ENCODE measurements around the gene HOXD9. TPM values are rescaled to one million over a fixed set of nuclear protein-coding genes. Genes with fewer than 3 reads are reported as not detected.

The HOXD9 gene
- total and polyA plus RNA-seq, 4 experiments from 2014 or later, result not detected

DNA sequence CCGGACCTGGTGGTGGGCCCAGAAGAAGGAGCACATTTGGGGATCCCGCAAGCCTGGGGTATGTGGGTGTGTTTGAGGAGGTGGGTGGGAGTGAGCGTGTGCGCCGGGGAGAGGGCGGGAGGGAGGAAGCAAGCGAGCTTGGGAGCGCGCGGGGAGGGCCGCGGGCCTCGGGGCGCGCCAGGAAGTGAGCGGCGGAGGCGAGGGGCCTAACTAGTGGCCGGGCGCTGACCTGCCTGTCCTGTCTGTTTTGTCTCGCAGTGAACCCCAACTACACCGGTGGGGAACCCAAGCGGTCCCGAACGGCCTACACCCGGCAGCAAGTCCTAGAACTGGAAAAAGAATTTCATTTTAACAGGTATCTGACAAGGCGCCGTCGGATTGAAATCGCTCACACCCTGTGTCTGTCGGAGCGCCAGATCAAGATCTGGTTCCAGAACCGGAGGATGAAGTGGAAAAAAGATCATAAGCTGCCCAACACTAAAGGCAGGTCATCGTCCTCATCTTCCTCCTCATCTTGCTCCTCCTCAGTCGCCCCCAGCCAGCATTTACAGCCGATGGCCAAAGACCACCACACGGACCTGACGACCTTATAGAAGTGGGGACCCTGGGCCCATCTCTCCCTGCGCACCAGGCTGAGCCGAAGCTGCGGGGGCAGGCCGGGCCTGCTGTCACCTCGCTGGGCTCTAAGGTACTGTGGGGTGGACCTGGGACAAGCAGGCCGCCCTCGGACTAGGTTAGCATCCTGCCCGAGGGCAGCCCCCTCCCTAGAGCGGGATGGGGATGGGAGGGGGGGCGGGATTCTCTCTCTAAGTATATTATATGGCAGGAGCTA is 30.0 kb downstream of the HOXD9 start:
- intact Hi-C loops (cut with micrococcal nuclease), result no loop called here
- H3K36me3 ChIP-seq (ENCODE audit: insufficient read depth, low read length), result no peaks in the 10 kb centered on the region
- peaks cover 67 to 73% of the 10 kb centered on the region in 2 donors for H3K27me3 Mint-ChIP-seq

DNA sequence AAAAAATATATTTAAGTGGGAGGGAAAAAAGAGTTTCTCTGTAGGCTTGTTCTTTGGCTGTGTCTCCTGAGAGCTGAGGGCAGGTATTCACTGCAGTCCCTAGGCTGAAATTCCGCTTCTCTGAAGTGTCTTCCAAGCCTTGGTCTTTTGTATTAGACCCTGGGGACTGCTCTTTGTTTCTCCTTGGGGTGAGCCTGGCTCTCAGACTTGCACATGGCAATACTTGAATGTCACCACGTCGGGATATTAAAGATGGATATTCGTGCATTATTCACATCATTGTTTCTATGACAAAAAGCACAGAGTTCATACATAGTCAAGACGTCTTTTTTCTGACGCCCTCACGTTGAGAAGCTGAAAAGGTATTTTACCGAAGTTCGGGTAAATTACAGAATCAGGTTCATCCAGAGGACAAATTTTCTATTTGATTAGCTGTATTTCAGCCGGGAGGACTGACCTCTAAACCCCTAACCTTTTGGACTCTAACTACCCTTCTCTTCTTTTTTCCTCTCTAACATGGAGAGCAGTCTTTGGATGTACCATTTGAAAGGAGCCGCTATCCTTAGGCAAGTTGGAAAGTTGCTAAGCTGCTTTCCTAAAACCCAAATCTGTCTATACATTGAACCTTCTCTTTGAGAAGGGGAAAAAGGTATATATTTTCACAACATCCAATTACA is 32.2 kb downstream of the HOXD9 start:
- peak overlapping the region in 1 of 8 donors; percentile 5 for H3K4me3 Mint-ChIP-seq
- intact Hi-C loops (cut with micrococcal nuclease), result no loop called here
- peaks cover 62 to 65% of the 10 kb centered on the region in 2 donors for H3K27me3 Mint-ChIP-seq
- CTCF ChIA-PET (ENCODE audit: partially characterized antibody), result interaction anchor here (1.1 to 1.4 kb wide), 2 partner anchors 27 to 299 kb away, joined by 3 to 5 read pairs; no protein-coding TSS in a partner anchor
- Histone ChIP-seq H3K9me3 (ENCODE audit: control insufficient read depth in 1 of 2, low read length in 2 of 2) (no peaks in the 10 kb centered on the region), H3K4me1 (ENCODE audit: insufficient read depth, low read length) (peaks cover 6% of the 10 kb centered on the region), H3K4me3 (ENCODE audit: low read length in 2 of 2) (no peak overlapping the region), H3K27me3 (ENCODE audit: insufficient read depth, low read length) (peaks cover 60% of the 10 kb centered on the region), H3K27ac (ENCODE audit: low read depth, low read length) (no peak overlapping the region), H3K36me3 (ENCODE audit: insufficient read depth, low read length) (no peaks in the 10 kb centered on the region)
- POLR2A ChIA-PET (ENCODE audit: partially characterized antibody), result no interaction called here
- H3K27ac Mint-ChIP-seq, result no peak overlapping the region
- peaks cover 0 to 1% of the 10 kb centered on the region in 2 donors for H3K36me3 Mint-ChIP-seq
- DNase-seq, result no peak
- H3K4me1 Mint-ChIP-seq, result peaks cover 6 to 22% (median 10%) of the 10 kb centered on the region in 4 donors
- H3K9me3 Mint-ChIP-seq, result peaks cover 0 to 13% (median 3%) of the 10 kb centered on the region in 8 donors

More for the DNA sequence above, 30.0 kb downstream of the HOXD9 start:
- H3K36me3 Mint-ChIP-seq, result no peaks in the 10 kb centered on the region
- Histone ChIP-seq H3K4me1 (ENCODE audit: insufficient read depth, low read length) (peaks cover 5% of the 10 kb centered on the region), H3K27ac (ENCODE audit: low read depth, low read length) (no peak overlapping the region), H3K9me3 (ENCODE audit: control insufficient read depth in 1 of 2, low read length in 2 of 2) (no peaks in the 10 kb centered on the region), H3K27me3 (ENCODE audit: insufficient read depth, low read length) (peaks cover 69% of the 10 kb centered on the region), H3K4me3 (ENCODE audit: low read length in 2 of 2) (no peak overlapping the region)
- peaks cover 4 to 12% (median 6%) of the 10 kb centered on the region in 4 donors for H3K4me1 Mint-ChIP-seq
- ChIA-PET CTCF (ENCODE audit: partially characterized antibody) (no interaction called here), POLR2A (ENCODE audit: partially characterized antibody) (no interaction called here)
- H3K9me3 Mint-ChIP-seq, result peaks cover 0 to 5% (median under 1%) of the 10 kb centered on the region in 8 donors
- H3K27ac Mint-ChIP-seq, result peak overlapping the region in 1 of 7 donors; percentile 51
- peak overlapping the region in 2 of 8 donors; percentile 13 to 43 for H3K4me3 Mint-ChIP-seq
- no peak for DNase-seq

DNA sequence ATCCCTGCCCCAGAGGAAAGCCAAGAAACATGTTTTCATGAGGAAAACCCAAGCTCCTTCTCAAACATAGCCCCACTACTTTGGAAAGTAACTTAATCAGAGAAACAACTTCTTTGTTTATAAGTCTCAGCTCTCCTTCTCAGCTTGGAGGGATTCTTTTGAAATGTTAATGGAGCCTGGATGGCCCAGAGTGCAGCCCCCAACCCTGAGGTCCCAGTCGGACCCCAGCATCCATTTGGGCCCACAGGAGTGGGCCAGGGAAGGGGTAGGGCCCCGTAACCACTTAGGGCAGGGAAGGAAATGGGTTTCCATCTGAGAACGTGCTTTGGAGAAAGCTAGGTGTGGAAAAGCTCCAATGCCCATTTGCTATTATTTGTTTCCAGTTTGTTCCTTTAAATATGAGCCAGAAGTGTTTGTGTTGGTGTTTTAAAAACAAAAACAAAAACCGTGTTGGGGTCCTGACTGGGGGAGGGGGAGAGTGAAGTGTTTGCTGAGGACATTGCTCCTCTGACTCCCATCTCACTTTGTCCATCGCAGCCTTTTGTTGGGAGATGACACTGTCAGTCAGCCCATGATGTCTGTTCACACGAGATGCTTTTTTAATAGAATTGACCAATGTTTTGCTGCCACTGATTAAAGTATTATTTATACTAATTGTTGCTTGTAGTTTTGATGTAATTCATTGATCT is 33.0 kb downstream of the HOXD9 start:
- Mint-ChIP-seq H3K9me3 (peaks cover 0 to 13% (median 3%) of the 10 kb centered on the region in 8 donors), H3K4me3 (no peak overlapping the region), H3K27ac (peak overlapping the region in 1 of 7 donors; percentile 14), H3K4me1 (peaks cover 6 to 22% (median 7%) of the 10 kb centered on the region in 4 donors), H3K36me3 (peaks cover 0 to 1% of the 10 kb centered on the region in 2 donors), H3K27me3 (peaks cover 54 to 60% of the 10 kb centered on the region in 2 donors)
- H3K27me3 ChIP-seq (ENCODE audit: insufficient read depth, low read length), result peaks cover 62% of the 10 kb centered on the region
- H3K27ac ChIP-seq (ENCODE audit: low read depth, low read length), result no peak overlapping the region
- DNase-seq, result no peak
- ChIA-PET CTCF (ENCODE audit: partially characterized antibody) (interaction anchor here (1.1 to 1.4 kb wide), 2 partner anchors 27 to 299 kb away, joined by 3 to 5 read pairs; no protein-coding TSS in a partner anchor), POLR2A (ENCODE audit: partially characterized antibody) (no interaction called here)
- no peaks in the 10 kb centered on the region for H3K36me3 ChIP-seq (ENCODE audit: insufficient read depth, low read length)
- no peak overlapping the region for H3K4me3 ChIP-seq (ENCODE audit: low read length in 2 of 2)
- peaks cover 6% of the 10 kb centered on the region for H3K4me1 ChIP-seq (ENCODE audit: insufficient read depth, low read length)
- intact Hi-C loops (cut with micrococcal nuclease), result no loop called here
- no peaks in the 10 kb centered on the region for H3K9me3 ChIP-seq (ENCODE audit: control insufficient read depth in 1 of 2, low read length in 2 of 2)

DNA sequence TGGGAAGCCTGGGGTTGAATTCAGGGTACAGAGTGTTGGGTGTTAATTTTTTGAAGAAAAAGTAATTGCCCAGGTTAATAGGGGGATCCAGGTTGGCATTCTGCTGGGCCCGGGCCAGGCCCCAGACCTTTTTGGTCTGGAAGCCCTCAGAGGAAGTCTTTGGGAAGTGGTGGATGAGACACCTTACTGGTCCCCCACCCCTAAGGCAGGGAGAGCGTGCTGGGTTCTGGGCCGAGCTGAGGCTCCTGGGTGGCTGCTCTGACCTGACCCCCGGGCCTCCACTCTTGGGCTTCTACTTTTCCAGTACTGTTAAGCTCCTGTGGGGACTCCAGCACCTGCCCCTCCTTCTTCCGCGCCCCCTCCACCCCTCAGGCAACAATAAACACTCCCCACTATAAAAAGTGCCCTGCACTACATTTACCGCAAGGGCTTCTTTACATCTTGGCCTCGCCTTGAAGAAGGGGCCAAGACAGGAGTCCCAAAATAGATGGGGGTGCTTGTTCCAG is 33.8 kb downstream of the HOXD9 start:
- peak overlapping the region in 1 of 8 donors; percentile 64 for H3K4me3 Mint-ChIP-seq

DNA sequence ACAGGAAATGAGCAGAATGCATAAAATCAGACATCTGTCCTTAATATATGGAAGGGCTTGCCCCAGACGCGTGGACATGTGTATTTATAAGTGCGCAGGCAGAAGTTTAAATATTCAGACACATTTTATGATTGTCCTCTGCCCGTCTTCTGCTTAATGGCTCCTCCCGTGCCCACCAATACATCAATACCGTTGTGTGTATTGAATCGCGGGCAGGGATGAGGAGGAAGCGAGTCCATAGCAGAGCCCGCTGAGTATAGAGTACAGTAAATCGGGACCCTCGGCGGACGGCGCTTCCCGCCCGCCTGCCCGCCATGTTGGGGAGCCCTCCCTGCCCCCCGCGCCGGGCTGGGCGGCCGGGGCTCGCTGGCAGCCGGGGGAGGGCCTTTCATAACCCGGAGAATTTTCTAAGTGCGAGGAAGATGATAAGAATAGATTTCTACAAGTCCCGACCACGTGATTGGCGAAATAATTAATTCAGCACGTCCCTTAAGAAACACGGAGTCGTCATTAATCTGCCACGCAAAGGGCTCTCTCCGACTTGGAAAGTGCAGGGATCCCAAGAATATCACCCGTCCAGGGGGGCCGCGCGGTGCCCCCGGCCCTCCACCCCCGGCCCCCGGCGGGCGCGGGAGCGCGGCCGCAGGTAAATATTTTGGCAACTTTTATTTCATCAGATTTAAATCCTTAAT is 34.4 kb downstream of the HOXD9 start, which contains the start of gene HOXD3:
Gene HOXD3 (plus strand): TSS at position 501 of the 692 bp plus-strand sequence. CDS start 11,808 bp downstream, outside the sequence.
- Mint-ChIP-seq H3K27me3 (peaks cover 56 to 63% of the 10 kb centered on the region in 2 donors), H3K4me1 (peaks cover 6 to 25% (median 8%) of the 10 kb centered on the region in 4 donors), H3K9me3 (peaks cover 0 to 17% (median 2%) of the 10 kb centered on the region in 8 donors), H3K4me3 (peak within 1 kb of the TSS in 6 of 8 donors; percentile 7 to 69 (median 32)), H3K36me3 (peaks cover 0 to 1% of the 10 kb centered on the region in 2 donors), H3K27ac (peak within 1 kb of the TSS in 3 of 7 donors; percentile 5 to 75 (median 34))
- no peak within 1 kb of the TSS for H3K27ac ChIP-seq (ENCODE audit: low read depth, low read length)
- H3K9me3 ChIP-seq (ENCODE audit: control insufficient read depth in 1 of 2, low read length in 2 of 2), result no peaks in the 10 kb centered on the region
- H3K36me3 ChIP-seq (ENCODE audit: insufficient read depth, low read length), result no peaks in the 10 kb centered on the region
- no peak for DNase-seq
- intact Hi-C loops (cut with micrococcal nuclease), result no loop called here
- CTCF ChIA-PET (ENCODE audit: partially characterized antibody), result no interaction called here
- H3K4me1 ChIP-seq (ENCODE audit: insufficient read depth, low read length), result peaks cover 6% of the 10 kb centered on the region
- no peak within 1 kb of the TSS for H3K4me3 ChIP-seq (ENCODE audit: low read length in 2 of 2)
- POLR2A ChIA-PET (ENCODE audit: partially characterized antibody), result no interaction called here
- peaks cover 55% of the 10 kb centered on the region for H3K27me3 ChIP-seq (ENCODE audit: insufficient read depth, low read length)

More for the DNA sequence above, 33.8 kb downstream of the HOXD9 start:
- Histone ChIP-seq H3K9me3 (ENCODE audit: control insufficient read depth in 1 of 2, low read length in 2 of 2) (no peaks in the 10 kb centered on the region), H3K27ac (ENCODE audit: low read depth, low read length) (no peak overlapping the region), H3K4me1 (ENCODE audit: insufficient read depth, low read length) (peaks cover 6% of the 10 kb centered on the region), H3K36me3 (ENCODE audit: insufficient read depth, low read length) (no peaks in the 10 kb centered on the region), H3K27me3 (ENCODE audit: insufficient read depth, low read length) (peaks cover 54% of the 10 kb centered on the region), H3K4me3 (ENCODE audit: low read length in 2 of 2) (no peak overlapping the region)
- Mint-ChIP-seq H3K36me3 (peaks cover 0 to 1% of the 10 kb centered on the region in 2 donors), H3K4me1 (peaks cover 6 to 25% (median 8%) of the 10 kb centered on the region in 4 donors), H3K27ac (peak overlapping the region in 1 of 7 donors; percentile 27), H3K27me3 (peaks cover 53 to 59% of the 10 kb centered on the region in 2 donors), H3K9me3 (peaks cover 0 to 17% (median 1%) of the 10 kb centered on the region in 8 donors)
- ChIA-PET POLR2A (ENCODE audit: partially characterized antibody) (no interaction called here), CTCF (ENCODE audit: partially characterized antibody) (no interaction called here)
- no peak for DNase-seq
- intact Hi-C loops (cut with micrococcal nuclease), result no loop called here

DNA sequence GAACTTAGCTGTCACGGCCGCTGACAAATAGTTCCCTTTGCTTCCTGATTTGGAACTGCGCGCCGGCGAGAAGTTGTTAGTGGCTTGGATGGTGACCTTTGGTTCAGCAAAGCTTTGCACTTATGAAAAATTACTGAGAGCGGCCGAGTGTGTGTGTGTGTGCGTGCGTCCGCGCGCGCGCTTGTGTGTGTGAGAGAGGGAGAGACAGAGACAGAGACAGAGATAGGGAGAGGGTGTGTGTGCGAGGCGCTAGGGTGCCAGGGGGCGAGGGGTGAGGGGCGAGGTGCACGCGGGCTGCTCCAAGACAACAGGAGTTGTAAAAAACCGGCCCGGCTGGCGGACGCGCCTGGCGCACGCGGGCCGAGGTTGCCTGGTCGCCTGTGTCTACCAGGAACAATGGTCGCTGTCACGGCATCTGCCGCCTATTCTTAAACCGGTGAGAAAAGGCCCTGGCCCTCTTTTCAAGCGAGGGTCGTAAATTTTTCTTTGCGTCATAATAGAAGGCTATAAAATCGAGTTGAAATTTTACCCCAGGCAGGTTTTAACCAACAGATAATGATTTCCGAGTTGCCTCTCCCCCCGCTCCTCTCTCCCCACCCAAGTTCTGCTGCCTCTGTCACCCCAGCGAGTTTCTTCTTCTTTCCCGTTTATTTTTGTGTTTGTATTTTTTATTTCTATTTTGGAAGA is 35.1 kb downstream of the HOXD9 start:
- Histone ChIP-seq H3K9me3 (ENCODE audit: control insufficient read depth in 1 of 2, low read length in 2 of 2) (no peaks in the 10 kb centered on the region), H3K36me3 (ENCODE audit: insufficient read depth, low read length) (no peaks in the 10 kb centered on the region), H3K4me1 (ENCODE audit: insufficient read depth, low read length) (peaks cover 6% of the 10 kb centered on the region), H3K27ac (ENCODE audit: low read depth, low read length) (no peak overlapping the region), H3K4me3 (ENCODE audit: low read length in 2 of 2) (no peak overlapping the region), H3K27me3 (ENCODE audit: insufficient read depth, low read length) (peaks cover 59% of the 10 kb centered on the region)
- Mint-ChIP-seq H3K27me3 (peaks cover 60 to 65% of the 10 kb centered on the region in 2 donors), H3K27ac (peak overlapping the region in 3 of 7 donors; percentile 5 to 75 (median 34)), H3K4me3 (peak overlapping the region in 6 of 8 donors; percentile 0 to 69 (median 16)), H3K36me3 (peaks cover 0 to 1% of the 10 kb centered on the region in 2 donors), H3K4me1 (peaks cover 6 to 22% (median 8%) of the 10 kb centered on the region in 4 donors), H3K9me3 (peaks cover 0 to 17% (median 2%) of the 10 kb centered on the region in 8 donors)
- intact Hi-C loops (cut with micrococcal nuclease), result no loop called here
- CTCF ChIA-PET (ENCODE audit: partially characterized antibody), result no interaction called here
- DNase-seq, result no peak
- POLR2A ChIA-PET (ENCODE audit: partially characterized antibody), result no interaction called here
